GM12865 (cell line): ENCODE data around the gene SMARCAL1.
A peak's percentile ranks its signal among the peaks of the same experiment; 100 is the strongest.

Source experiments
- DNase-seq: peaks from one replicate; pipeline ENCODE4 v3.0.0; 2010; ENCODE audit warnings: low read depth
- H3K4me3 ChIP-seq: 2 replicates; pipeline ENCODE4 v1.5.1; 2011; ENCODE audit warnings: mild to moderate bottlenecking, low read depth, low read length, control low read depth
- TF ChIP-seq, protein P1 (sequence below): IDR thresholded peaks from 2 replicates; pipeline ENCODE4 v1.5.1; 2011; ENCODE audit warnings: low read length, control low read depth, low read depth, inconsistent platforms; ENCODE audit not compliant: insufficient read depth; ENCODE audit errors: missing control alignments

SMARCAL1 gene

DNA sequence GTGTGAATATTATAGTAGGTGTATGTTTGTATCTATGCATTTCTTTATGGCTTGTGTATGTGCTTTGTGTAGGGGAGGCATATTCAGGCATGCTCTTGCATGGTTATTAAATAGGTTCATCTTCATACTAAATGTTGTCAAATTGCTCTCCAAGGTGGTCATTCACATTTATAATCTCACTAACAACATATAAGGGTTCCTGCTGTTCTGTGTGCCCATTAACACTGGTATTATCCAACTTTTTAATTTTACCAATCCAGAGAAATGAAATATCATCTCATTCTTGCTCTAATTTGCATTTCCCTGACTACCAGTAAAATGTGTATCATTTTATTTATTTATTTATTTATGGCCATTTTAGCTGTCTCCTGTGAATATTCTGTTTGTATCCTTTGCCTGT is 57.4 kb downstream of the SMARCAL1 start:
- no peak overlapping the region for H3K4me3 ChIP-seq
- no peak for DNase-seq
- TF ChIP-seq, protein P1, sequence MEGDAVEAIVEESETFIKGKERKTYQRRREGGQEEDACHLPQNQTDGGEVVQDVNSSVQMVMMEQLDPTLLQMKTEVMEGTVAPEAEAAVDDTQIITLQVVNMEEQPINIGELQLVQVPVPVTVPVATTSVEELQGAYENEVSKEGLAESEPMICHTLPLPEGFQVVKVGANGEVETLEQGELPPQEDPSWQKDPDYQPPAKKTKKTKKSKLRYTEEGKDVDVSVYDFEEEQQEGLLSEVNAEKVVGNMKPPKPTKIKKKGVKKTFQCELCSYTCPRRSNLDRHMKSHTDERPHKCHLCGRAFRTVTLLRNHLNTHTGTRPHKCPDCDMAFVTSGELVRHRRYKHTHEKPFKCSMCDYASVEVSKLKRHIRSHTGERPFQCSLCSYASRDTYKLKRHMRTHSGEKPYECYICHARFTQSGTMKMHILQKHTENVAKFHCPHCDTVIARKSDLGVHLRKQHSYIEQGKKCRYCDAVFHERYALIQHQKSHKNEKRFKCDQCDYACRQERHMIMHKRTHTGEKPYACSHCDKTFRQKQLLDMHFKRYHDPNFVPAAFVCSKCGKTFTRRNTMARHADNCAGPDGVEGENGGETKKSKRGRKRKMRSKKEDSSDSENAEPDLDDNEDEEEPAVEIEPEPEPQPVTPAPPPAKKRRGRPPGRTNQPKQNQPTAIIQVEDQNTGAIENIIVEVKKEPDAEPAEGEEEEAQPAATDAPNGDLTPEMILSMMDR = no peak

DNA sequence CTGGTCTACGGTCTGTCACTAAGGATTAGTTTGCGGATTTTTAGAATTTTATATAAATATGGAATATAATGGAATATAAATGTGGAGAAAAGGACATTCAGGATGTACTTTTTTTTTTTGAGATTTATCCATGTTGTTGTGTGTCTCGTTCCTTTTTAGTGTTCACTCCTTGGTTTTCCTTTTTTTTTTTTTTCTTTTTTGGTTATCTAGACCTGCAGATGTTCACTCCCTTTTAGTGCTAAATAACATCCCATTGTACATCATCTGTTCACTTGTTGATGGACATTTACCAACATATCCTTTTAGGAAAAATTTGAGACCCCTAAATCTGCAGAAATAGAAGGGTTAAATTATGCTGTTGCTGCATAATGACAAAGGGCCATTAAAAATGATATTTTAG is 60.9 kb downstream of the SMARCAL1 start:
- DNase-seq = no peak
- TF ChIP-seq, protein P1 = no peak
- H3K4me3 ChIP-seq = no peak overlapping the region

DNA sequence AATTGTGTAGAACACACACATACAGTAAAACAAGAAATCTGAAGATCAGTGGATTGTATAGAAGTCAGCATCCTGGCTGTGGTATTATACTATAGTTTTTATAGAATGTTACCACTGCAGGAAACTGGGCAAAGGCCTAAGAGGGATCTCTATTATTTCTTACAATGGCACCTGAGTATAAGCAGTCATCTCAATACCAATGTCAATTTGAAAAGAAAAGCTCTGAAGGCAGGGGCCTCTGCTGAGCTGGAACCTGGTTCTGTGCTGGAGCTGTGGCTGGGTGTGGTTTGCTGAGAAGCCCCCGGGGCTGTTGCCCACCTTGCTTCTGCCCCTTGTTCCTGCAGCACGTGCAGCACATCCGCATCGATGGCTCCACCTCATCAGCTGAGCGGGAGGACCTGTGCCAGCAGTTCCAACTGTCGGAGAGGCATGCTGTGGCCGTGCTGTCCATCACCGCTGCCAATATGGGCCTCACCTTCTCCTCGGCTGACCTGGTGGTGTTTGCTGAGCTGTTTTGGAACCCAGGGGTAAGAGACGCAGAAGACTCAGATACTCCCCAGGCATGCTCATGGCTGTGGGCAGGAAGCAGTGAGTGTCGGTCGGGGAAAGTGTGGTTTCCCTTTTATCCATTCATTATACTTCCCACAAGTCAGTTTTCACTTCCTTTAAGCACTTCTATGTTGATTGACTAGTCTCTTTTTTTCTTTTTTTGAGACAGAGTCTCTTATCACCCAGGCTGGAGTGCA is 62.8 kb downstream of the SMARCAL1 start:
- H3K4me3 ChIP-seq = no peak overlapping the region
- peak; percentile 51 for DNase-seq
- TF ChIP-seq, protein P1 = no peak

DNA sequence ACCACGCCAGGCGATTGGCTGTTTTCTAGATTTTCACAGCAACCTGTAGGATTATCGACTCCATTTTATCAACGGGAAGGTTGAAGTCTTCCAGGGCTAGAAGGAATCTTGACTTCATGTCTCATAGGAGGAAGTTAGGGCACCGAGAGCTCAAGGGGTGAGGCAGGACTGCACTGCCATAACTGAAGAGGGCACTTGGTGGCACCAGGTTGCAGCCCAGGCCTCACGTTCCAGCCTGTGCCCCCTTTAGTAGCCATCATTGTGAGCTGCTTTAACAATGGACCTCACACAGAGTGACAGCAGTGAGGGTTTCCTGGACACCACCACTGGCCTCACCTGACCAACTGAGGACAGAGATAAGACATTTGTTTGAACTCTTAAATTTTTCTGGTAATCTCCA is 63.5 kb downstream of the SMARCAL1 start:
- no peak overlapping the region for H3K4me3 ChIP-seq
- DNase-seq = no peak
- TF ChIP-seq, protein P1 = no peak

DNA sequence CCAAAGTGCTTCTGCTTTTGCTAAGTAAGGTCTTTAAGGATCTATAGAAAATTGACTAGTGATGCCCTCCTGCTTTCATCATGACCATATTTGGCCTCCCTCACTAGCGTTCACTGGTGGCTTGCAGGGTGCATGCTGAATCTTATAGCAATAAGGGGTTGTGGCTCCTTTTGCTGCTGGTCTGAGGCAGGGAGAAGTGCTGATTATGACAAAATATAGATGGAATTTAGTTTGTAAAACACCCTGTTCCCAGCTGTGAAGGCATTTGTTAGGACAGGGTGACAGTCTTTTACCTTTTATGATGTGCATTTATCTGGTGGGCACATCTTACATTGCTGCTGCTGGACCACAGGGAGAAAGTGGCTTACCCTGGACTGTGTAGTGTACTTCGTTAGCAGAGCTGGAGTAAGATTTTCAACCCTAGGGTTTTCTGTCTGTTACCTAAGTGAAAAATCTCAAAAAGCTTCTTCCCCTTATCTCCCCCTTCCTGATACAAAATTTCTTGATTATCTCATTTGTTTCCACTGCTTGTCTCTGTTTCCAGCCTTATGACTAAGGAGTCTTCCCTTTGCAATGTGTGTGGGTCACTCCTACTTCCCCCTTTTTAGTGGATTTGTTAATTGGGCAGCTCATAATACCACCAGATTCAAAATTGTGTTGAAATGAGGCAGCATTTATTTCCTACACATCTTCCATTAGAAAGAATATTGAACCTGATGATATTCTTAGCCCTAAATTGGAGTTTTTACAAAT is 65.2 kb downstream of the SMARCAL1 start:
- DNase-seq = no peak
- H3K4me3 ChIP-seq = no peak overlapping the region
- TF ChIP-seq, protein P1 = no peak

DNA sequence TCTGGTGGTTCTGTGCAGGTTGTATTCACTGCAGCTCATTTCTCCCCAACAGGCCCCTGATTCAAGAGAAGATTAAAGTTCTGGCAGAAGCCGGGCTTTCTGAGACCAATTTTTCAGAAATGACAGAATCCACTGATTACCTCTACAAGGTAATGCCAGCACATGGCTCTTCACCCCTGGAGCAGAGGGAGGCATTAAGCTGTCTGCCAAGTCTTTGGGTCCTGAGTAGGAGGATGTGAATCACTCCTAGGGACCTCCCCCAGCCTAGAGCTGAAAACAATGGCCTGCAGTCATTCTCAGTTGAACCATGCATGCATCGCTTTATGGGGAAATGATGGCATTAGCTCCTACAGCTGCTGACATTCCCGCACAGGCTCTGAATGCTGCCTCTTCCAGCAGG is 65.9 kb downstream of the SMARCAL1 start:
- TF ChIP-seq, protein P1 = no peak
- no peak overlapping the region for H3K4me3 ChIP-seq
- DNase-seq = no peak
